ENCODE measurements around the gene NR0B2.
"Not testable (repeated sequence)": the region's sequence is repeated elsewhere in the genome, so short reads cannot be mapped to it uniquely, and the experiment has no call there.

NR0B2 gene

DNA sequence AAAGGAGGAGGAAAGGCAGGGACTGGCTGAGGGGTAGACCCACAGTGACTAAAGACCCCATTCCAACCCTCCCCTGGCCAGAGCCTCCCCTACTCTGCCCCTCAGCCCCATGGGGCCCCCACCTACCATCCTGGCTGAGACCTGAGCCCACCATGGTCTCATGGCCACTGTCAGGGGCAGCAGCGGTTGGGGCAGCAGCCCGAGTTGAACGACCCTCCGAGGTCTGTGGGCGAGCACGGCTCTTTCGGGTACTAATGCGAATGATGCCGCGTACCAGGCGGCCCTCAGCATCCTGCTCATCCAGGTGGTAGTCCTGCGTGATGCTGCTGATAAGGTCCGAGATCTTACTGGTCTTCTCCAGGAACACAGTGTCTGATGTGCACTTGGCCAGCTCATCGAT lies 37.4 kb upstream of the NR0B2 start:
- Histone ChIP-seq H3K36me3 (ENCODE audit: low read depth) (peaks cover 63% of the 10 kb centered on the region), H3K27ac (ENCODE audit: poor library complexity, severe bottlenecking) (no peak overlapping the region), H3K4me3 (ENCODE audit: severe bottlenecking) (no peak overlapping the region), H3K27me3 (ENCODE audit: insufficient read depth, poor library complexity, severe bottlenecking) (no peaks in the 10 kb centered on the region), H3K4me1 (ENCODE audit: insufficient read depth, poor library complexity, severe bottlenecking) (no peaks in the 10 kb centered on the region), H3K9me3 (ENCODE audit: severe bottlenecking) (no peaks in the 10 kb centered on the region)
- TF ChIP-seq, protein P1, sequence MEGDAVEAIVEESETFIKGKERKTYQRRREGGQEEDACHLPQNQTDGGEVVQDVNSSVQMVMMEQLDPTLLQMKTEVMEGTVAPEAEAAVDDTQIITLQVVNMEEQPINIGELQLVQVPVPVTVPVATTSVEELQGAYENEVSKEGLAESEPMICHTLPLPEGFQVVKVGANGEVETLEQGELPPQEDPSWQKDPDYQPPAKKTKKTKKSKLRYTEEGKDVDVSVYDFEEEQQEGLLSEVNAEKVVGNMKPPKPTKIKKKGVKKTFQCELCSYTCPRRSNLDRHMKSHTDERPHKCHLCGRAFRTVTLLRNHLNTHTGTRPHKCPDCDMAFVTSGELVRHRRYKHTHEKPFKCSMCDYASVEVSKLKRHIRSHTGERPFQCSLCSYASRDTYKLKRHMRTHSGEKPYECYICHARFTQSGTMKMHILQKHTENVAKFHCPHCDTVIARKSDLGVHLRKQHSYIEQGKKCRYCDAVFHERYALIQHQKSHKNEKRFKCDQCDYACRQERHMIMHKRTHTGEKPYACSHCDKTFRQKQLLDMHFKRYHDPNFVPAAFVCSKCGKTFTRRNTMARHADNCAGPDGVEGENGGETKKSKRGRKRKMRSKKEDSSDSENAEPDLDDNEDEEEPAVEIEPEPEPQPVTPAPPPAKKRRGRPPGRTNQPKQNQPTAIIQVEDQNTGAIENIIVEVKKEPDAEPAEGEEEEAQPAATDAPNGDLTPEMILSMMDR (IDR thresholded peaks at IDR 0.05; ENCODE audit: poor library complexity, severe bottlenecking) = no peak
- DNase-seq (ENCODE audit: low spot score) = no peak
- ATAC-seq (ENCODE audit: low read depth) = no peak

DNA sequence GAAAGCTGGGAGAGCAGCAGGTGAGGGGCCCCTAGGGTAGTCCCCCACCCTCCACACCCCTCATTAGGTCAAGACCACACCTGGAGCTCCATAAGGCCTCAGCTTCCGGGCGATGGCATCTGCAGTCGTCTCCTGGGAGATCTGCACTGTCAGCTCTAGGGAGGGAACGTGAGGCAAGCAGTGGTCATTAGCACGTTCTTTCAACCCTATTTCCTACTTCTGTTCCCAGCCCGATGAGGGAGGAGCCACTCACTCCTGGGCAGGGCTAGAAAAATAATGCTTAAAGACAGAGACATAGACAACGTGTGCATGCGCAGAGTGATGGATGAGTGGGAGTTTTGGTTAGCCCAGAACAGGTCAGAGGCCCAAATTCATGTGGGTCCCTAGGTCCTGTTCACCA lies 36.8 kb upstream of the NR0B2 start:
- Histone ChIP-seq H3K36me3 (ENCODE audit: low read depth) (peaks cover 64% of the 10 kb centered on the region), H3K27me3 (ENCODE audit: insufficient read depth, poor library complexity, severe bottlenecking) (no peaks in the 10 kb centered on the region), H3K4me3 (ENCODE audit: severe bottlenecking) (no peak overlapping the region), H3K9me3 (ENCODE audit: severe bottlenecking) (no peaks in the 10 kb centered on the region), H3K4me1 (ENCODE audit: insufficient read depth, poor library complexity, severe bottlenecking) (no peaks in the 10 kb centered on the region), H3K27ac (ENCODE audit: poor library complexity, severe bottlenecking) (peak overlapping the region; percentile 31)
- DNase-seq (ENCODE audit: low spot score) = no peak
- TF ChIP-seq, protein P1 (IDR thresholded peaks at IDR 0.05; ENCODE audit: poor library complexity, severe bottlenecking) = no peak
- ATAC-seq (ENCODE audit: low read depth) = no peak

DNA sequence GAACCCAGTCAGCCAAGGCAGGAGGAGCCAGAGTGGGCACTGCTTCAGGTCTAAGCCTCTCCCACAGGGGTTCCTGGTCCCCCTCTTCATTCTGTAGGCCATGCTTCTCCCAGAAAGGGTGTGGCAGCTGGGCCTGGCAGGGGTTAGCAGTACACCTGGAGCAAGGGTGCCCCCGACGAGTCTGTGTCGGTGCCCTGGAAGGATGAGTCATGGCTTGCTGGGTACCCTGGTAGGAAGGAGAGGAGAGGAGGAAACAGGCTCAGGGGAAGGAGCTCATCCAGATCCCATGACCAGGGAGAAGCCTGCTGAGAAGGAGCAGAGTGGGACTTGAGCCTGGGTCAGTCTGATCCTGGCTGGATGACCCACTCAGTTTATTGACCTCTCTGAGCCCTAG lies 36.1 kb upstream of the NR0B2 start:
- Histone ChIP-seq H3K27me3 (ENCODE audit: insufficient read depth, poor library complexity, severe bottlenecking) (no peaks in the 10 kb centered on the region), H3K4me3 (ENCODE audit: severe bottlenecking) (no peak overlapping the region), H3K27ac (ENCODE audit: poor library complexity, severe bottlenecking) (peak overlapping the region; percentile 31), H3K4me1 (ENCODE audit: insufficient read depth, poor library complexity, severe bottlenecking) (no peaks in the 10 kb centered on the region), H3K9me3 (ENCODE audit: severe bottlenecking) (no peaks in the 10 kb centered on the region), H3K36me3 (ENCODE audit: low read depth) (peaks cover 71% of the 10 kb centered on the region)
- DNase-seq (ENCODE audit: low spot score) (no peak), ATAC-seq (ENCODE audit: low read depth) (peak; percentile 56)
- TF ChIP-seq, protein P1 (IDR thresholded peaks at IDR 0.05; ENCODE audit: poor library complexity, severe bottlenecking) = no peak

DNA sequence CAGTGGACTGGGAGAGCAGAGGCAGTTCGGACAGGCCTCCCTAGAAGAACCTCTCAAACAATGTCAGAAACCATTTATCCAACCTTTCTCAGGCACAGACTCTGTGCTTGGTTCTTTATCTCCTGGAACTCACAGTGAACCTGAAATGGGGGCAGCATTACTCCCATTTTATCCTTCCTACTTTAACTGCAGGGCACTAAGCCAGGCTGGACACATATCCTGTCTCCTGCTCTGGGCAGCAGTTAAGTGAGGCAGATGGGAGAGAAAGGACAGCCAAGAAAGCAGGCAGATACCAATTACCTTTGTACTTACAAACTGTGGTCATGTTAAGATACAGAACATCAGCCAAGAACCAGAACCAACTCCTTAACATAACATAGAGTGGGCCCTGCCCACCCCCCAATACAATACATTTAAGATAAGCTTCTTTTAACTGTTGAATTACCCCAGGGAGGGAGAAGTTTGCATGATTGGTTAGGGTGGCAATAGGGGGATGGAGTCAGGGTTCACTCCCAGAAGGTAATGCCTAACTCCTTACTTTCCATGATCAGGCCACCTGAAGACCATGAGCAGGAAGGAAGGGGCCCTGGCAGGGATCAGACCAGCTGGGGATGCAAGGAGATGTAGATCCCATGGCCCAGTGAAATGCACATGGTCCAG lies 35.6 kb upstream of the NR0B2 start:
- ATAC-seq (ENCODE audit: low read depth) = peak; percentile 3; the same call in 1 of the 3 replicates
- H3K4me3 ChIP-seq (ENCODE audit: severe bottlenecking) = no peak overlapping the region
- no peaks in the 10 kb centered on the region for H3K9me3 ChIP-seq (ENCODE audit: severe bottlenecking)
- TF ChIP-seq, protein P1 (IDR thresholded peaks at IDR 0.05; ENCODE audit: poor library complexity, severe bottlenecking) = no peak
- no peaks in the 10 kb centered on the region for H3K27me3 ChIP-seq (ENCODE audit: insufficient read depth, poor library complexity, severe bottlenecking)
- H3K36me3 ChIP-seq (ENCODE audit: low read depth) = peaks cover 76% of the 10 kb centered on the region
- H3K4me1 ChIP-seq (ENCODE audit: insufficient read depth, poor library complexity, severe bottlenecking) = no peaks in the 10 kb centered on the region
- DNase-seq (ENCODE audit: low spot score) = no peak
- H3K27ac ChIP-seq (ENCODE audit: poor library complexity, severe bottlenecking) = peak overlapping the region; percentile 31

DNA sequence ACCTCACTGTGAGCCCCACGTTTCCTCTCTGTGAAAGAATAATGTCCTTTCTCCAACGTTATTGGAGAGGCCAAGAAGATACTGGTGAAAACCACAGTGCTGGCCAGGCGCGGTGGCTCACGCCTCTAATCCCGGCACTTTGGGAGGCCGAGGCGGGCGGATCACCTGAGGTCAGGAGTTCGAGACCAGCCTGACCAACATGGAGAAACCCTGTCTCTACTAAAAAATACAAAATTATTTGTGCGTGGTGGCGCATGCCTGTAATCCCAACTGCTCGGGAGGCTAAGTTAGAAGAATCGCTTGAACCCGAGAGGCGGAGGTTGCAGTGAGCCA lies 34.9 kb upstream of the NR0B2 start:
- not testable (repeated sequence) for H3K4me3 ChIP-seq (ENCODE audit: severe bottlenecking)

More for the DNA sequence above, 34.9 kb upstream of the NR0B2 start:
- H3K4me1 ChIP-seq (ENCODE audit: insufficient read depth, poor library complexity, severe bottlenecking); H3K9me3 ChIP-seq (ENCODE audit: severe bottlenecking); H3K27ac ChIP-seq (ENCODE audit: poor library complexity, severe bottlenecking); ATAC-seq (ENCODE audit: low read depth); DNase-seq (ENCODE audit: low spot score); H3K27me3 ChIP-seq (ENCODE audit: insufficient read depth, poor library complexity, severe bottlenecking): not testable (repeated sequence)
- H3K36me3 ChIP-seq (ENCODE audit: low read depth) = peaks cover 81% of the 10 kb centered on the region
